Measurements from ENCODE around the gene DDX31.

DDX31 gene

GRCh38 chr9:132631685-132632084 is 38.1 kb downstream of the DDX31 start:
- peak in 1 of 3 experiments; percentile 33 for DNase-seq

GRCh38 chr9:132631280-132631679 is 38.5 kb downstream of the DDX31 start:
- peak in 1 of 3 experiments; percentile 33 for DNase-seq

GRCh38 chr9:132630811-132631210 is 39.0 kb downstream of the DDX31 start:
- DNase-seq: no peak

GRCh38 chr9:132630116-132630515 is 39.7 kb downstream of the DDX31 start:
- DNase-seq: no peak

GRCh38 chr9:132628746-132629145 is 41.0 kb downstream of the DDX31 start:
- no peak for DNase-seq

- no peak for DNase-seq
Observed at GRCh38 chr9:132627594-132627993, 42.2 kb downstream of the DDX31 start.

- peak in 1 of 3 experiments; percentile 15 for DNase-seq
Observed at GRCh38 chr9:132627106-132627505, 42.7 kb downstream of the DDX31 start.

- no peak for DNase-seq
Observed at GRCh38 chr9:132626285-132626684, 43.5 kb downstream of the DDX31 start.

GRCh38 chr9:132622159-132622558 is 47.6 kb downstream of the DDX31 start:
- no peak for DNase-seq

GRCh38 chr9:132616725-132617124 is 53.1 kb downstream of the DDX31 start:
- DNase-seq: no peak

GRCh38 chr9:132615774-132616173 is 54.0 kb downstream of the DDX31 start:
- DNase-seq: no peak

GRCh38 chr9:132614324-132614723 is 55.5 kb downstream of the DDX31 start:
- DNase-seq: no peak

- no peak for DNase-seq
Observed at GRCh38 chr9:132610661-132611060, 59.1 kb downstream of the DDX31 start.

GRCh38 chr9:132609829-132610228 is 60.0 kb downstream of the DDX31 start:
- DNase-seq: no peak

GRCh38 chr9:132609184-132609583 is 60.6 kb downstream of the DDX31 start:
- no peak for DNase-seq

GRCh38 chr9:132606066-132606465 is 63.7 kb downstream of the DDX31 start:
- DNase-seq: no peak

GRCh38 chr9:132605387-132605786 is 64.4 kb downstream of the DDX31 start:
- no peak for DNase-seq

GRCh38 chr9:132602207-132602606 is 67.6 kb downstream of the DDX31 start:
- DNase-seq: no peak

- DNase-seq: no peak
Observed at GRCh38 chr9:132600326-132600984, 69.3 kb downstream of the DDX31 start.

GRCh38 chr9:132597073-132597775 is 72.6 kb downstream of the DDX31 start:
- DNase-seq: no peak

- DNase-seq: no peak
Observed at GRCh38 chr9:132596200-132596599, 73.6 kb downstream of the DDX31 start.

GRCh38 chr9:132595319-132595718 is 74.5 kb downstream of the DDX31 start:
- DNase-seq: no peak

GRCh38 chr9:132594412-132594811 is 75.4 kb downstream of the DDX31 start:
- DNase-seq: no peak

- no peak for DNase-seq
Observed at GRCh38 chr9:132592451-132592850, 77.3 kb downstream of the DDX31 start.

Data from NCI-H1417 (cell line).